ENCODE data around the gene PITPNB.

- TF ChIP-seq, protein P1, sequence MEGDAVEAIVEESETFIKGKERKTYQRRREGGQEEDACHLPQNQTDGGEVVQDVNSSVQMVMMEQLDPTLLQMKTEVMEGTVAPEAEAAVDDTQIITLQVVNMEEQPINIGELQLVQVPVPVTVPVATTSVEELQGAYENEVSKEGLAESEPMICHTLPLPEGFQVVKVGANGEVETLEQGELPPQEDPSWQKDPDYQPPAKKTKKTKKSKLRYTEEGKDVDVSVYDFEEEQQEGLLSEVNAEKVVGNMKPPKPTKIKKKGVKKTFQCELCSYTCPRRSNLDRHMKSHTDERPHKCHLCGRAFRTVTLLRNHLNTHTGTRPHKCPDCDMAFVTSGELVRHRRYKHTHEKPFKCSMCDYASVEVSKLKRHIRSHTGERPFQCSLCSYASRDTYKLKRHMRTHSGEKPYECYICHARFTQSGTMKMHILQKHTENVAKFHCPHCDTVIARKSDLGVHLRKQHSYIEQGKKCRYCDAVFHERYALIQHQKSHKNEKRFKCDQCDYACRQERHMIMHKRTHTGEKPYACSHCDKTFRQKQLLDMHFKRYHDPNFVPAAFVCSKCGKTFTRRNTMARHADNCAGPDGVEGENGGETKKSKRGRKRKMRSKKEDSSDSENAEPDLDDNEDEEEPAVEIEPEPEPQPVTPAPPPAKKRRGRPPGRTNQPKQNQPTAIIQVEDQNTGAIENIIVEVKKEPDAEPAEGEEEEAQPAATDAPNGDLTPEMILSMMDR (CRISPR knock-in tag; IDR thresholded peaks at IDR 0.05): no peak
- TF ChIP-seq HNRNPK (IDR thresholded peaks at IDR 0.05; ENCODE audit: low read depth, low read length, poor library complexity, severe bottlenecking) (no peak), ZNF263 (CRISPR knock-in tag; IDR thresholded peaks at IDR 0.05) (no peak), CBFB (CRISPR knock-in tag; IDR thresholded peaks at IDR 0.05) (no peak)
These were observed 27.0 kb downstream of the PITPNB start for GRCh38 chr22:27892064-27892463.
